Hepatocyte (in vitro differentiated cells): ENCODE results near the gene RCVRN. TPM values are rescaled to one million over a fixed set of nuclear protein-coding genes. Genes with fewer than 3 reads are reported as not detected.

ENCODE experiments used
- DNase-seq: peaks from one replicate; pipeline ENCODE4 v3.0.0-alpha.2; 2016; ENCODE audit warnings: low spot score
- H2AFZ ChIP-seq: fragments of 200-600 bp; sonication (generic); 2 replicates; pipeline ENCODE4 v1.6.0; 2016; ENCODE audit warnings: antibody characterized with exemption, mild to moderate bottlenecking
- H3K27ac ChIP-seq: fragments of 200-600 bp; sonication (generic); 2 replicates; pipeline ENCODE4 v1.5.1; 2016; ENCODE audit warnings: mild to moderate bottlenecking
- H3K27me3 ChIP-seq: fragments of 200-600 bp; sonication (generic); 2 replicates; pipeline ENCODE4 v1.6.1; 2016
- H3K36me3 ChIP-seq: fragments of 200-600 bp; sonication (generic); replicated peaks from 2 replicates; pipeline ENCODE4 v1.5.1; 2016; ENCODE audit warnings: low read depth; ENCODE audit not compliant: insufficient read depth
- H3K4me1 ChIP-seq: fragments of 200-600 bp; sonication (generic); 2 replicates; pipeline ENCODE4 v1.5.1; 2016; ENCODE audit warnings: mild to moderate bottlenecking, moderate library complexity; ENCODE audit not compliant: insufficient read depth
- H3K4me2 ChIP-seq: fragments of 200-600 bp; sonication (generic); 2 replicates; pipeline ENCODE4 v1.6.0; 2016
- H3K4me3 ChIP-seq: fragments of 200-600 bp; sonication (generic); 2 replicates; pipeline ENCODE4 v1.5.1; 2016; ENCODE audit warnings: mild to moderate bottlenecking
- H3K79me2 ChIP-seq: fragments of 200-600 bp; sonication (generic); 2 replicates; pipeline ENCODE4 v1.6.0; 2017; ENCODE audit warnings: mild to moderate bottlenecking
- H3K9me2 ChIP-seq: fragments of 200-600 bp; sonication (generic); replicated peaks from 2 replicates; pipeline ENCODE4 v1.6.0; 2017; ENCODE audit warnings: mild to moderate bottlenecking; ENCODE audit not compliant: insufficient read depth
- H3K9me3 ChIP-seq: fragments of 200-600 bp; sonication (generic); 2 replicates; pipeline ENCODE4 v1.5.1; 2016; ENCODE audit warnings: low read depth, mild to moderate bottlenecking
- H4K20me1 ChIP-seq: fragments of 200-600 bp; sonication (generic); 2 replicates; pipeline ENCODE4 v1.6.0; 2016; ENCODE audit warnings: mild to moderate bottlenecking; ENCODE audit not compliant: insufficient read depth, poor library complexity, severe bottlenecking
- EZH2 ChIP-seq: fragments of 200-600 bp; sonication (generic); IDR thresholded peaks from 2 replicates; pipeline ENCODE4 v1.6.1; 2016; ENCODE audit warnings: antibody characterized with exemption, mild to moderate bottlenecking, borderline replicate concordance
- EZH2phosphoT487 ChIP-seq: fragments of 200-600 bp; sonication (generic); IDR thresholded peaks from one replicate; pipeline ENCODE4 v1.6.1; 2018; ENCODE audit warnings: antibody characterized with exemption, mild to moderate bottlenecking, low read depth, moderate library complexity; ENCODE audit not compliant: unreplicated experiment, severe bottlenecking
- WGBS: methylation state at CpG from one replicate; pipeline ENCODE4 v1.1.6; 2016; ENCODE audit warnings: low lambda C conversion rate; ENCODE audit errors: missing lambda C conversion rate; 5-methylcytosine and 5-hydroxymethylcytosine counted together
- polyA plus RNA-seq: library from polyadenylated mRNA; unstranded; fragments of >200 nt; fragmentation: Nextera tagmentation; extraction: Ambion mirVana; gene quantifications from 2 replicates; pipeline ENCODE4 v1.2.1, GENCODE V29; 2016
- total RNA-seq: library from RNA; depleted of rRNA; stranded (reverse); fragments of >200 nt; gene quantifications from 2 replicates; pipeline ENCODE4 v1.2.3, GENCODE V29; 2014
- TF ChIP-seq, protein P1 (sequence below): fragments of 200-600 bp; sonication (generic); IDR thresholded peaks from 2 replicates; pipeline ENCODE4 v1.5.1; 2016; ENCODE audit warnings: antibody characterized with exemption, mild to moderate bottlenecking; ENCODE audit not compliant: poor library complexity

The RCVRN gene
- total and polyA plus RNA-seq, 2 experiments from 2014 or later = 0.07 to 0.50 TPM

DNA sequence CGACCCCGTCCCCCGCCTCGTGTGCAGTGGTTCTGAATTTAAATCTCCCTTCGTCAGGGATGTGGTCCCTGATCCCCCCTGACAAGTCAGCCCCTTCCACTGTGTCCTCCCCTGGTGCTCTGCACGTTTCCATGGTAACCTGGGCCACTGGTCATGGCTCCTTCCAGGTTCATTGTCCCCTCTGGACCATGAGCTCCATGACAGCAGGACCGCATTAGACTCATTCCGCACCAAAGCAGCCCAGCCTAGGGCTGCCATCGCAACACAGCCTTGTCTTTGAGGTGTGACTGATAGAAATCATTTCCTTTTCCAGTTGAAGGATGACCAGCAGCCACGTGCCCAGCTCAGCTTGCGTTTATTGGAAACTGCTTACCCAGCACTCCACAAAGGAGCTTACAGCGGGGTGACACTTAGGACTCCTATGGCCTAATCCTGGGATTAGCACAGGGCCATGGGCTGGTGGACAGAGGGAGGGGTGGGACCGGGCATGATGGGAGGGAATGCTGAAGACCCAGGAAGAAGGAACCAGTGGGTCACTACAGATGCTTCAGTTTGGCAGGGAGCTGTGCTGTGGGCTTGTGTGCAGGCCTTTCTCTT lies 7.6 kb downstream of the RCVRN start:
- Histone ChIP-seq H3K4me2 (no peak overlapping the region), H2AFZ (no peak overlapping the region), H3K4me3 (no peak overlapping the region), H3K9me2 (no peaks in the 10 kb centered on the region), H4K20me1 (no peaks in the 10 kb centered on the region), H3K4me1 (peaks cover 8% of the 10 kb centered on the region), H3K36me3 (no peaks in the 10 kb centered on the region), H3K27me3 (no peaks in the 10 kb centered on the region), H3K27ac (no peak overlapping the region), H3K9me3 (no peaks in the 10 kb centered on the region), H3K79me2 (no peaks in the 10 kb centered on the region)
- WGBS = 77% methylated on average over 12 of the region's 13 CpGs
- TF ChIP-seq, protein P1, sequence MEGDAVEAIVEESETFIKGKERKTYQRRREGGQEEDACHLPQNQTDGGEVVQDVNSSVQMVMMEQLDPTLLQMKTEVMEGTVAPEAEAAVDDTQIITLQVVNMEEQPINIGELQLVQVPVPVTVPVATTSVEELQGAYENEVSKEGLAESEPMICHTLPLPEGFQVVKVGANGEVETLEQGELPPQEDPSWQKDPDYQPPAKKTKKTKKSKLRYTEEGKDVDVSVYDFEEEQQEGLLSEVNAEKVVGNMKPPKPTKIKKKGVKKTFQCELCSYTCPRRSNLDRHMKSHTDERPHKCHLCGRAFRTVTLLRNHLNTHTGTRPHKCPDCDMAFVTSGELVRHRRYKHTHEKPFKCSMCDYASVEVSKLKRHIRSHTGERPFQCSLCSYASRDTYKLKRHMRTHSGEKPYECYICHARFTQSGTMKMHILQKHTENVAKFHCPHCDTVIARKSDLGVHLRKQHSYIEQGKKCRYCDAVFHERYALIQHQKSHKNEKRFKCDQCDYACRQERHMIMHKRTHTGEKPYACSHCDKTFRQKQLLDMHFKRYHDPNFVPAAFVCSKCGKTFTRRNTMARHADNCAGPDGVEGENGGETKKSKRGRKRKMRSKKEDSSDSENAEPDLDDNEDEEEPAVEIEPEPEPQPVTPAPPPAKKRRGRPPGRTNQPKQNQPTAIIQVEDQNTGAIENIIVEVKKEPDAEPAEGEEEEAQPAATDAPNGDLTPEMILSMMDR = no peak
- TF ChIP-seq EZH2phosphoT487 = no peak
- no peak for TF ChIP-seq EZH2
- no peak for DNase-seq

DNA sequence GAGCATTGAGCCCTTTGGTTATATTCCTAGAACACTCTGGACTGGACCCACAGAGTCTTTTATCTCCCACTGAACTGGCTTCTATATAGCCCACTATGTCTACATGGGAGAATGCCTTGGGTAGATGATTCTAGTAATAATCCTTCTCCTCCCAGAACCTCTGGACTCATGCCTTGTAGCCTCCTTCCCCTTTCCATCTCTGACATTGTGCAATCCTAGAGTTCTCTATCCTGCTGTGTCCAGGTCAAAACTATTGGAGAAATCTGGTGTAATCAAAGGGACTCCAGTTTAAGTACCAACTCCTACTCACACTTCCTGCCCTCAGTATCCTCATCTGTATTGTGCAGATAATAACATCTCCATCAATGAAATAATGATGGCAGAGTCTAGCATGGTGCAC lies 9.1 kb downstream of the RCVRN start:
- Histone ChIP-seq H3K4me3 (no peak overlapping the region), H3K36me3 (no peaks in the 10 kb centered on the region), H3K4me2 (no peak overlapping the region), H3K4me1 (peaks cover 4% of the 10 kb centered on the region), H2AFZ (no peak overlapping the region), H3K79me2 (no peaks in the 10 kb centered on the region), H3K27me3 (no peaks in the 10 kb centered on the region), H3K27ac (no peak overlapping the region), H3K9me2 (no peaks in the 10 kb centered on the region), H4K20me1 (no peaks in the 10 kb centered on the region), H3K9me3 (no peaks in the 10 kb centered on the region)
- no peak for DNase-seq
- TF ChIP-seq, protein P1 = no peak
- TF ChIP-seq EZH2 = no peak
- no peak for TF ChIP-seq EZH2phosphoT487

DNA sequence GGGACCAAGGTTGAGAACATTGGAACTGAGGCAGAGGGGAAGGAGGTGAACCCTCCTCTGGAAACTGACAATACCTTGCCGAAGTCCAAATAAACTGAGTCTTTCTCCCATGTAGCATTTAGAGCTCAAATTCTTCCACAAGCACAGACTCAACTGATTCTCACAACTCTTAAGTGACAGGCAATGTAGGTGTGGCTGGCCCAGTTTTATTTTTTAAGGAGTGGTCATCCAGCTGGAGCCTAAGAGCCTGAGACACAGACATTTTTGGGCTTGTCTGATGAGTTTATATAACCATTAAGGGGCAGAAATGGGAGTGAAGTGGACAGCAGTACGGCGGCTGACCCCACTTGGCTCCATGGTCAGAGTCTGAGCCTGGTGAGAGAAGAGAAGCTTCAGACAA lies 10.8 kb downstream of the RCVRN start:
- Histone ChIP-seq H4K20me1 (no peaks in the 10 kb centered on the region), H3K27me3 (no peaks in the 10 kb centered on the region), H3K9me3 (no peaks in the 10 kb centered on the region), H3K79me2 (no peaks in the 10 kb centered on the region), H2AFZ (no peak overlapping the region), H3K4me3 (no peak overlapping the region), H3K36me3 (no peaks in the 10 kb centered on the region), H3K4me1 (no peaks in the 10 kb centered on the region), H3K4me2 (no peak overlapping the region), H3K9me2 (no peaks in the 10 kb centered on the region), H3K27ac (no peak overlapping the region)
- WGBS = 84% methylated on average over 3 of the region's 3 CpGs
- DNase-seq = no peak
- TF ChIP-seq EZH2phosphoT487 = no peak
- TF ChIP-seq, protein P1 = no peak
- no peak for TF ChIP-seq EZH2
